Gastroesophageal sphincter (tissue), 4 donors: ENCODE results near the gene PPP2R2B. TPM values are rescaled to one million over a fixed set of nuclear protein-coding genes. Genes with fewer than 3 reads are reported as not detected.

Experiments
- ATAC-seq: fragments of 150-250 bp; one replicate; pipeline ENCODE4 v1.9.1; 2016; ENCODE audit warnings: mild to moderate bottlenecking, moderate library complexity
- H3K27ac ChIP-seq, 4 donors: fragments of 200-600 bp; sonication (generic) in 3 of 4; 1 replicate in 3 of 4; 2 replicates in 1 of 4; pipeline ENCODE4 v1.5.1; 2016 to 2019
- H3K27me3 ChIP-seq: fragments of 200-600 bp; sonication (generic); one replicate; pipeline ENCODE4 v1.5.1; 2019
- H3K36me3 ChIP-seq, 2 donors: fragments of 200-600 bp; sonication (generic); one replicate each; pipeline ENCODE4 v1.5.1; 2019; ENCODE audit warnings: control low read depth in 1 of 2
- H3K4me1 ChIP-seq, 3 donors: fragments of 200-600 bp; sonication (generic); 1 replicate in 2 of 3; 2 replicates in 1 of 3; pipeline ENCODE4 v1.5.1; 2016 to 2019; ENCODE audit warnings: control low read depth in 2 of 3
- H3K4me3 ChIP-seq, 2 donors: fragments of 200-600 bp; sonication (generic); one replicate each; pipeline ENCODE4 v1.5.1; 2019; ENCODE audit warnings: mild to moderate bottlenecking in 1 of 2, moderate library complexity in 1 of 2
- H3K9me3 ChIP-seq, 3 donors: fragments of 200-600 bp; sonication (generic); one replicate each; pipeline ENCODE4 v1.5.1; 2017 to 2019; ENCODE audit warnings: control low read depth in 2 of 3
- EP300 ChIP-seq: sonication (generic); formaldehyde crosslinking; IDR thresholded peaks from one replicate; pipeline ENCODE4 v1.6.1; 2017; ENCODE audit warnings: antibody characterized with exemption, mild to moderate bottlenecking
- POLR2A ChIP-seq, 2 donors: fragments of 450-650 bp; IDR thresholded peaks; one replicate each; pipeline ENCODE4 v1.6.1; 2017; ENCODE audit warnings: antibody characterized with exemption in 2 of 2, mild to moderate bottlenecking in 2 of 2, moderate library complexity in 1 of 2
- POLR2AphosphoS5 ChIP-seq: sonication (generic); formaldehyde crosslinking; IDR thresholded peaks from one replicate; pipeline ENCODE4 v1.6.1; 2017; ENCODE audit warnings: antibody characterized with exemption
- WGBS, 2 donors: methylation state at CpG; one replicate each; pipeline ENCODE4 v1.1.5; 2018; ENCODE audit warnings: low coverage in 1 of 2; 5-methylcytosine and 5-hydroxymethylcytosine counted together
- total RNA-seq, 4 donors: library from RNA; depleted of rRNA; stranded (reverse); fragments of >200 nt; gene quantifications; one replicate each; pipeline ENCODE4 v1.1.0, GENCODE V29; 2016
- TF ChIP-seq, protein P1 (sequence below), 4 experiments: fragments of 200-600 bp in 2 of 4; fragments of 450-650 bp in 2 of 4; sonication (generic) in 1 of 4; IDR thresholded peaks; one replicate each; pipeline ENCODE4 v1.5.1; 2017 to 2019; ENCODE audit warnings: antibody characterized with exemption in 4 of 4, mild to moderate bottlenecking in 2 of 4, moderate library complexity in 2 of 4

The PPP2R2B gene
- total RNA-seq, 4 donors from 2014 or later: 1.0 to 3.0 (median 2.3) TPM

DNA sequence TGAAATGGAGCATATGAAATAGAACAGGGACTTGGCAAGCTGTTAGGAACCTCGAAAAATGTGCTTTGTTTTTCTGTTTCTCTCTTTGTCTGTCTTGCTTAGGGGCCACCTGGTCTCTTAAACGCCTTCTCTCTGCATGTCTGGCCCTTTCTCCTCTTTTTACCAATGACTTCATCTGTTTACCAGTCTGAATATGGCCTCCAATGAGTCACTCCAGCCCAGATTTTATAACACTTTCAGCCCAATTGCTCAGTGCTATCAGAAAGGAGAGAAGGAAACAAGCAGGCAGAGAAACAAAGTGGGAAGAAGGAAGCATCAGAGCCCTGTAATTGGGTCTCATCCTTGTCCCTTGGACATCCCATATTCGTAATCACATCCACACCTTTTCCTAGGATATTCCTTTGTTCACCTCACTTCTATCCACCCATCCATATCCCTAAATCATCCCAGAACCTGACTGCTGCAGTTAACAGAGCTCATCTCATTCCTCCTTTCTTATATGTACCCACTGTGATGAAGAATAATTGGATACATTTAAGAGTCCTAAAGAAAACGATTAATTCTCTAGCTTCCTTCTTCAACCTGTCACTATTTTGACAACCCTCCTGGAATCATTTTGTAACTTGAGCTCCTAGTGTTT lies 210.8 kb downstream of the PPP2R2B start:
- Histone ChIP-seq H3K27me3 (no peaks in the 10 kb centered on the region), H3K4me3 (no peak overlapping the region), H3K36me3 (no peaks in the 10 kb centered on the region), H3K4me1 (no peaks in the 10 kb centered on the region), H3K27ac (no peak overlapping the region), H3K9me3 (no peaks in the 10 kb centered on the region)
- 26 to 27% methylated on average over 3 to 4 of the region's 4 CpGs for WGBS, 2 donors
- peak; percentile 74 for ATAC-seq
- peak; percentile 11 for TF ChIP-seq POLR2AphosphoS5
- TF ChIP-seq POLR2A (IDR thresholded peaks at IDR 0.05): no peak
- TF ChIP-seq, protein P1, sequence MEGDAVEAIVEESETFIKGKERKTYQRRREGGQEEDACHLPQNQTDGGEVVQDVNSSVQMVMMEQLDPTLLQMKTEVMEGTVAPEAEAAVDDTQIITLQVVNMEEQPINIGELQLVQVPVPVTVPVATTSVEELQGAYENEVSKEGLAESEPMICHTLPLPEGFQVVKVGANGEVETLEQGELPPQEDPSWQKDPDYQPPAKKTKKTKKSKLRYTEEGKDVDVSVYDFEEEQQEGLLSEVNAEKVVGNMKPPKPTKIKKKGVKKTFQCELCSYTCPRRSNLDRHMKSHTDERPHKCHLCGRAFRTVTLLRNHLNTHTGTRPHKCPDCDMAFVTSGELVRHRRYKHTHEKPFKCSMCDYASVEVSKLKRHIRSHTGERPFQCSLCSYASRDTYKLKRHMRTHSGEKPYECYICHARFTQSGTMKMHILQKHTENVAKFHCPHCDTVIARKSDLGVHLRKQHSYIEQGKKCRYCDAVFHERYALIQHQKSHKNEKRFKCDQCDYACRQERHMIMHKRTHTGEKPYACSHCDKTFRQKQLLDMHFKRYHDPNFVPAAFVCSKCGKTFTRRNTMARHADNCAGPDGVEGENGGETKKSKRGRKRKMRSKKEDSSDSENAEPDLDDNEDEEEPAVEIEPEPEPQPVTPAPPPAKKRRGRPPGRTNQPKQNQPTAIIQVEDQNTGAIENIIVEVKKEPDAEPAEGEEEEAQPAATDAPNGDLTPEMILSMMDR (IDR thresholded peaks at IDR 0.05): no peak
- no peak for TF ChIP-seq EP300

DNA sequence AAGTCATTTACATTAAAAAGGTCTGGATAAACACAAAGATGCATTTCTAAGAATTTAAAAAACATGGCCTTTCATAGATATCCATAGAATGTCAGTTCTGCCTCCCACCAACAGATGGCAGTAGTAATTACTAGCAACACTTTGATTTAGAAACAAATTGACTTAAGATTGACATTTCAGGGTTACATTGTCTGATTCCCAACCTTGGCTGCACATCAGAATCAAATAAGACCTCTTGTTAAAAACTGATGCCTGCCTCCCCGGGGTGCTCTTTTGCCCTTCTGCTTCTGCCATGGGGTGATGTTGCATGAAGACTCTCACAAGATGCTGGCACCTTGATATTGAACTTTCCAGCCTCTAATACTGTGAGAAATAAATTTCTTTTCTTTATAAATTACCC lies 216.3 kb downstream of the PPP2R2B start:
- H3K4me1 ChIP-seq: no peaks in the 10 kb centered on the region
- WGBS, 2 donors: 73 to 80% methylated on average over 1 of the region's 1 CpG
- no peaks in the 10 kb centered on the region for H3K9me3 ChIP-seq
- no peak overlapping the region for H3K27ac ChIP-seq
- H3K4me3 ChIP-seq: no peak overlapping the region
- TF ChIP-seq POLR2AphosphoS5: no peak
- TF ChIP-seq, protein P1 (IDR thresholded peaks at IDR 0.05): peak; percentile 10 to 40 (median 32)
- TF ChIP-seq POLR2A (IDR thresholded peaks at IDR 0.05): no peak
- ATAC-seq: no peak
- no peaks in the 10 kb centered on the region for H3K36me3 ChIP-seq
- no peaks in the 10 kb centered on the region for H3K27me3 ChIP-seq

DNA sequence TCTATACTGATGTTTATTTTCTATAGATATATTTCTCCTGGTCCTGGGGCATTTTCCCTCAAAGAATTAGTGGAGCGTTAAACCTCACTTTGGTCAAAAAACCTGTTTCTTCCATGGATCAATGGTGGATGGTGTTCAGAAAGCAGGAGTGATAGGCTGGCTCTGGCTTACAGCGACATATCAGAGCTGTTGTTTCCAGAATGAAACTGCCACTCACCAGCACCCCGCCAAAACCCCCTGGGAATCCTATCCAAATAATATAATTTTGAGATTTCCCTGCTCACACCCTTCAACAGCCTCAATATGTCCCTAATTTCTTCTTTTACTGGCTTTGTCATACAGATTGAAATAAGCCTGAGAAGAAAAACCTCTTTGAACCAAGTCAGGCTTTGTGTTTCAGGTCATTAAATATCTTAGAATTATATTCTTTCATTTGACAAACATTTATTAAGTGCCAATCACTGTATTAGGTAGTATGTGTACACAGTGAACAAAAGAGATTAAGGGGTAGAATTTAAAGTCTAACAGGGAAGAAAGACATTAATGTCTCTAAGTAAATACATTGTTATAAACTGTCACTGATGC lies 218.1 kb downstream of the PPP2R2B start:
- Histone ChIP-seq H3K9me3 (no peaks in the 10 kb centered on the region), H3K27me3 (no peaks in the 10 kb centered on the region), H3K36me3 (no peaks in the 10 kb centered on the region), H3K4me3 (no peak overlapping the region), H3K27ac (no peak overlapping the region), H3K4me1 (no peaks in the 10 kb centered on the region)
- WGBS, 2 donors: 78% methylated on average over 3 of the region's 3 CpGs
- ATAC-seq: no peak
- TF ChIP-seq POLR2AphosphoS5: no peak
- TF ChIP-seq POLR2A (IDR thresholded peaks at IDR 0.05): no peak
- TF ChIP-seq EP300: no peak
- TF ChIP-seq, protein P1 (IDR thresholded peaks at IDR 0.05): no peak

DNA sequence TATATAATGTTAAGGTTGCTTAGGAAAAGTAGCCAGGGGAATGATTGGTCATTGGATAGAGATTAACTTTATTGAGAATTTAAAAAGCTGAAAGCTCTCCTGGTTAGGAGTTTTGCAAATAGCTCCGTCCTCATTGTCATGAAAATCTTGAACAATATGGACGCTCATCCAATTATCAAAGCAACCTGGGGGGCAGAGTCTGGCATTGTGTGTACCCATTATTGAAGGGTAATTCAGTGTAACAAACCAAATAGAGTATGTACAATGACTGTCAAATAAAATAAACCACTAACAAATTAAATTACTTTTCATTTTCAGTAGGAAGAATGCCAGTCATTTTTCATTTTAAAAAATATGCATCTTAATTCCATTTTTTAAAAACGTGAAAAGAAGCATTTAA lies 218.6 kb downstream of the PPP2R2B start:
- Histone ChIP-seq H3K27ac (no peak overlapping the region), H3K36me3 (no peaks in the 10 kb centered on the region), H3K27me3 (no peaks in the 10 kb centered on the region), H3K4me1 (no peaks in the 10 kb centered on the region), H3K9me3 (no peaks in the 10 kb centered on the region), H3K4me3 (no peak overlapping the region)
- TF ChIP-seq, protein P1 (IDR thresholded peaks at IDR 0.05): no peak
- TF ChIP-seq POLR2A (IDR thresholded peaks at IDR 0.05): no peak
- TF ChIP-seq POLR2AphosphoS5: no peak
- no peak for TF ChIP-seq EP300
- 63 to 68% methylated on average over 3 of the region's 3 CpGs for WGBS, 2 donors
- ATAC-seq: no peak

DNA sequence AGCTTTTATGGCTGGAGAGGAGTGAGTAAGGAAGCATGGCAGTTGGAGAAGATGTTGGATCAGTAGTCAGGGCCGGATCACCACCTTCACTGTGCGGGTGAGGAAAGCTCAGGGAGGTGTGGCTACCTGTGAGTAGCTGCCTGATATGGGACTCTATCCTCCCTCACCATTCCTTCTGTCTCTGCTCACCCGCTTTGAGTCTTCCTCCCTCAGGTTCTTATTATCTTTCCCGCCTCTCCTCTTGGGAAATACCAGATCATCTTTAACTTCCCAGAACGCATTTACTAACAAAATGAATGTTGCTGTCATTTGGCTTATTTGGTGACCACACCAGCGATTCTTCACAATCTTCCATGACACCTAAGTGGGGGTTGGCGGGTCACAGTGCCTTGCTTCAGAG lies 221.9 kb downstream of the PPP2R2B start:
- no peaks in the 10 kb centered on the region for H3K36me3 ChIP-seq

More for the DNA sequence above, 221.9 kb downstream of the PPP2R2B start:
- no peaks in the 10 kb centered on the region for H3K4me1 ChIP-seq
- ATAC-seq: no peak
- H3K4me3 ChIP-seq: no peak overlapping the region
- TF ChIP-seq EP300 (no peak), POLR2A (IDR thresholded peaks at IDR 0.05) (no peak), POLR2AphosphoS5 (no peak)
- TF ChIP-seq, protein P1 (IDR thresholded peaks at IDR 0.05): no peak
- no peaks in the 10 kb centered on the region for H3K27me3 ChIP-seq
- WGBS, 2 donors: 70 to 76% methylated on average over 2 to 7 of the region's 7 CpGs
- no peaks in the 10 kb centered on the region for H3K9me3 ChIP-seq
- no peak overlapping the region for H3K27ac ChIP-seq
